Uterus (tissue), 4 donors: ENCODE measurements around the gene C16orf86. TPM values are rescaled to one million over a fixed set of nuclear protein-coding genes. Genes with fewer than 3 reads are reported as not detected.

ENCODE experiments used
- DNase-seq, 2 donors: peaks; one replicate each; pipeline ENCODE4 v3.0.0-alpha.2; 2019 to 2020
- H3K27ac ChIP-seq, 2 donors: fragments of 200-600 bp; sonication (generic); 1 replicate in 1 of 2; 2 replicates in 1 of 2; pipeline ENCODE4 v1.5.1; 2016 to 2018
- H3K27me3 ChIP-seq, 2 donors: fragments of 200-600 bp; sonication (generic); one replicate each; pipeline ENCODE4 v1.5.1; 2018 to 2019; ENCODE audit warnings: control low read depth in 1 of 2
- H3K36me3 ChIP-seq, 2 donors: fragments of 200-600 bp; sonication (generic); one replicate each; pipeline ENCODE4 v1.5.1; 2019; ENCODE audit warnings: control low read depth in 1 of 2
- H3K4me1 ChIP-seq, 2 donors: fragments of 200-600 bp; sonication (generic); one replicate each; pipeline ENCODE4 v1.5.1; 2018 to 2019; ENCODE audit warnings: control low read depth in 1 of 2
- H3K4me3 ChIP-seq, 2 donors: fragments of 200-600 bp; sonication (generic); 1 replicate in 1 of 2; 2 replicates in 1 of 2; pipeline ENCODE4 v1.5.1; 2018 to 2019; ENCODE audit warnings: mild to moderate bottlenecking in 1 of 2
- H3K9me3 ChIP-seq, 2 donors: fragments of 200-600 bp; sonication (generic); one replicate each; pipeline ENCODE4 v1.5.1; 2019; ENCODE audit warnings: control low read depth in 1 of 2
- CTCF ChIP-seq, 4 experiments: fragments of 200-600 bp in 2 of 4; fragments of 450-650 bp in 2 of 4; sonication (generic) in 2 of 4; IDR thresholded peaks; one replicate each; pipeline ENCODE4 v1.5.1; 2016 to 2019; ENCODE audit warnings: antibody characterized with exemption in 4 of 4, mild to moderate bottlenecking in 2 of 4, moderate library complexity in 1 of 4
- POLR2A ChIP-seq, 2 donors: fragments of 450-650 bp; IDR thresholded peaks; one replicate each; pipeline ENCODE4 v1.6.1; 2016; ENCODE audit warnings: antibody characterized with exemption in 2 of 2, mild to moderate bottlenecking in 1 of 2, moderate library complexity in 1 of 2
- intact Hi-C: fragments of 100-400 bp; cut with DNase I; formaldehyde crosslinking; loops from one replicate; pipeline ENCODE4 v1.15.1; 2023; ENCODE audit warnings: low total_unique reads
- total RNA-seq, 4 donors: library from RNA; depleted of rRNA in 3 of 4; stranded (reverse); fragments of >200 nt in 3 of 4; gene quantifications; one replicate each; pipeline versions ENCODE4 v1.1.0 to v1.2.4, GENCODE V29; 2014 to 2023
- donor health status: DM: yes; HTN: yes; CAD: no.

Gene C16orf86
- total RNA-seq, 4 donors from 2014 or later, result 5.3 to 8.6 (median 6.9) TPM; not detected in 1

- Histone ChIP-seq H3K4me3 (no peak overlapping the region), H3K27ac (no peak overlapping the region), H3K9me3 (no peaks in the 10 kb centered on the region), H3K4me1 (no peaks in the 10 kb centered on the region), H3K36me3 (no peaks in the 10 kb centered on the region), H3K27me3 (no peaks in the 10 kb centered on the region)
- no peak for DNase-seq
- TF ChIP-seq POLR2A (IDR thresholded peaks at IDR 0.05), result no peak
- TF ChIP-seq CTCF (IDR thresholded peaks at IDR 0.05), result no peak
- intact Hi-C loops, result no loop called here
Observed at GRCh38 chr16:67710607-67711006, 44.0 kb downstream of the C16orf86 start.

- H3K9me3 ChIP-seq, result no peaks in the 10 kb centered on the region
- intact Hi-C loops, result no loop called here
- no peaks in the 10 kb centered on the region for H3K4me1 ChIP-seq
- H3K4me3 ChIP-seq, result no peak overlapping the region
- H3K27me3 ChIP-seq, result no peaks in the 10 kb centered on the region
- no peaks in the 10 kb centered on the region for H3K36me3 ChIP-seq
- H3K27ac ChIP-seq, result no peak overlapping the region
- no peak for DNase-seq
- no peak for TF ChIP-seq CTCF (IDR thresholded peaks at IDR 0.05)
- TF ChIP-seq POLR2A (IDR thresholded peaks at IDR 0.05), result no peak
Observed at GRCh38 chr16:67713647-67714273, 47.1 kb downstream of the C16orf86 start.

- TF ChIP-seq POLR2A (IDR thresholded peaks at IDR 0.05) (no peak), CTCF (IDR thresholded peaks at IDR 0.05) (no peak)
- intact Hi-C loops, result no loop called here
- no peaks in the 10 kb centered on the region for H3K4me1 ChIP-seq
- H3K9me3 ChIP-seq, result no peaks in the 10 kb centered on the region
- no peaks in the 10 kb centered on the region for H3K27me3 ChIP-seq
- H3K36me3 ChIP-seq, result no peaks in the 10 kb centered on the region
- H3K4me3 ChIP-seq, result no peak overlapping the region
- H3K27ac ChIP-seq, result no peak overlapping the region
- no peak for DNase-seq
Observed at GRCh38 chr16:67714522-67714921, 47.9 kb downstream of the C16orf86 start.

DNA sequence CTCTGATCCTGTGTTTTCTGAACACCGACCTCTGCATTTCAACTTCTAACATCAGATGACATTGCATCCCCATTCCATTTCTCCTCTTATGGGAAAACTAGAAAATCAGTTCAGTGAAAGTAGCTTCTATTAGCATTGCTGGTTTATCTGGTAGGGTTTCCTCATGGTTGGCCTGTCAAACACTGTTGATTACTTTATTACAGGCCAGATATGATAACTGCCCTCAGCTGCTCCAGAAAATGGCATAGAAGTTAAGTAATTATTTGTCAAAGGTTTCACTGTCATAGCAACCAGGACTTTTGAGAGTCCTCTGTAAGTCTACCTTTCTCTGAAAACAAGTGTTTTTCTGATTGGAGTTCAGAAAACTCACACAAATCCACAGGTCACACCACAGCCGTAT lies 49.5 kb downstream of the C16orf86 start:
- DNase-seq, result no peak
- intact Hi-C loops, result no loop called here
- TF ChIP-seq POLR2A (IDR thresholded peaks at IDR 0.05) (no peak), CTCF (IDR thresholded peaks at IDR 0.05) (no peak)

More for the DNA sequence above, 49.5 kb downstream of the C16orf86 start:
- Histone ChIP-seq H3K4me1 (no peaks in the 10 kb centered on the region), H3K36me3 (no peaks in the 10 kb centered on the region), H3K4me3 (no peak overlapping the region), H3K27me3 (no peaks in the 10 kb centered on the region), H3K27ac (no peak overlapping the region), H3K9me3 (no peaks in the 10 kb centered on the region)

Other genes with a start within 250 kb of the C16orf86 start
- gene HSD11B2, start 235.7 kb upstream of the C16orf86 start, total RNA-seq, result 10 to 100 TPM in 2 of 4 donors, 1 to 10 TPM in 2; 1.2 to 82.1 (median 9.7) TPM
- gene ATP6V0D1, start 185.7 kb upstream of the C16orf86 start, total RNA-seq, result 100 to 1,000 TPM in 2 of 4 donors, 10 to 100 TPM in 2; 67.4 to 243 (median 100) TPM
- gene AGRP, start 183.3 kb upstream of the C16orf86 start, total RNA-seq, result not detected
- gene RIPOR1, start 138.0 kb upstream of the C16orf86 start, total RNA-seq, result 100 to 1,000 TPM in 1 of 4 donors, 10 to 100 TPM in 3; 48.2 to 137 (median 57.4) TPM
- gene CTCF, start 104.3 kb upstream of the C16orf86 start, total RNA-seq, result 10 to 100 TPM; 24.8 to 54.1 (median 43.7) TPM
- gene CARMIL2, start 21.7 kb upstream of the C16orf86 start, total RNA-seq, result 1 to 10 TPM in 1 of 4 donors, under 1 TPM in 2, not detected in 1; 0.41 to 1.2 (median 0.51) TPM
- 10 to 100 TPM; 17.8 to 33.4 (median 29.8) TPM for gene ACD, start 6.6 kb upstream of the C16orf86 start, total RNA-seq
- 10 to 100 TPM in 1 of 4 donors, 1 to 10 TPM in 2, not detected in 1; 1.6 to 32.9 (median 7.9) TPM for gene PARD6A, start 5.9 kb upstream of the C16orf86 start, total RNA-seq
- gene ENKD1, start 64 bp upstream of the C16orf86 start, total RNA-seq, result 10 to 100 TPM in 3 of 4 donors, 1 to 10 TPM in 1; 4.1 to 22.4 (median 13.7) TPM
- 10 to 100 TPM; 11.0 to 28.5 (median 26.3) TPM for gene GFOD2, start 52.5 kb downstream of the C16orf86 start, total RNA-seq
- 10 to 100 TPM in 1 of 4 donors, 1 to 10 TPM in 3; 4.9 to 22.7 (median 8.5) TPM for gene RANBP10, start 139.7 kb downstream of the C16orf86 start, total RNA-seq
- gene TSNAXIP1, start 140.1 kb downstream of the C16orf86 start, total RNA-seq, result 1 to 10 TPM; 2.7 to 4.9 (median 3.6) TPM
- 100 to 1,000 TPM in 1 of 4 donors, 10 to 100 TPM in 3; 43.3 to 105 (median 57.6) TPM for gene THAP11, start 175.5 kb downstream of the C16orf86 start, total RNA-seq
- 10 to 100 TPM; 43.8 to 76.1 (median 65.4) TPM for gene NUTF2, start 180.1 kb downstream of the C16orf86 start, total RNA-seq
- gene CENPT, start 180.9 kb downstream of the C16orf86 start, total RNA-seq, result 10 to 100 TPM; 29.4 to 70.2 (median 52.8) TPM
- gene EDC4, start 206.2 kb downstream of the C16orf86 start, total RNA-seq, result 10 to 100 TPM; 19.4 to 63.7 (median 50.7) TPM
- 1 to 10 TPM in 1 of 4 donors, not detected in 3; 2.1 TPM for gene NRN1L, start 218.1 kb downstream of the C16orf86 start, total RNA-seq
- gene PSKH1, start 226.4 kb downstream of the C16orf86 start, total RNA-seq, result 10 to 100 TPM in 3 of 4 donors, 1 to 10 TPM in 1; 3.1 to 34.3 (median 24.5) TPM